Stimulated activated CD4-positive, alpha-beta T cell treated with anti-CD3 and anti-CD28 coated beads, TNF-alpha, amount 100 ng/mL, for 4 hours (primary cell): ENCODE data around the gene ITPRIPL2.

ENCODE experiments used
- DNase-seq, 3 experiments: peaks; one replicate each; pipeline ENCODE4 v3.0.0-alpha.2; 2020; ENCODE audit warnings: low read depth in 3 of 3

ITPRIPL2 gene

DNA sequence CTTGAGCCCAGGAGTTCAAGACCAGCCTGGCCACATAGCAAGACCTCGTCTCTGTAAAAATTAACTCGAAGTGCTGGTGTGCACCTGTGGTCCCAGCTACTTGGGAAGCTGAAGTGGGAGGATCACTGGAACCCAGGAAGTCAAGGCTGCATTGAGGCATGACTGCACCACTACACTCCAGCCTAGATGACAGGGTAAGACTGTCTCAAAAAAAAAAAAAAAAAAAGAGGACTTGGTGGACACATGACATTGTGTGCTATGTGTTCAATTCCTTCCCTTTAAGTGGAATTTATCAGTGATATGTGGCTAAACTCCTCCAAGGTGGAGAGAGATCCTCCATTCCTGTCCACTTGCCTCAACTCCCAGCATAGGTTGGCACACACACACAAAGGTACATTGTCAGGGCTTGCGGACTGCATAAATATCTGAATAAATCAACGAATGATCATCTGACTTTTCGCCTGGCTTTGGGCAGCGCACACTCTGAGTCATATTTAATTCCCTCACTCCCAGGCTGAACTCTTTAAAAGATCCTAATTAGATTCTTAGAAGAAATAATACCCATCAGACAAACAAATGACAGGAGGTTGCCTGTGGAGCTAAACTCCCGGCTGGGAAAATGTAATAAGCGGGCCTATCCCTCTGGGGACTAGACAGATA is 29.3 kb downstream of the ITPRIPL2 start:
- no peak for DNase-seq

DNA sequence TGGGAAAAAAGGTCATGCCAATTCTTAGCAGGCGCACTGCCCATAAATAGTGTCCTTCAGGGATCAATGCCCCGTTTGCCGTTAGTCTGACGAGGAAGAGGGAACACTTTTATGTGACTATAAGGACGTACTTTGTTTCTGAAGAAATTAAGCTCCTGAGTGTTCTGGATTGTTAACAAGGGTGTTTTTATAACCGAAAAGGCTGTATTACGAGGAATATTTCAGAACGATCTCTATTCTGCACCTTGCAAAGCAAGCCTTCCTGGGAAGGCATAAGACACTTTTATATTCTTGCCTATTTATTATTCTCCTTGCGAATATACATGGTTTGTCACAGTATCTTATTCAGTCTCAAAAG is 29.8 kb downstream of the ITPRIPL2 start:
- no peak for DNase-seq

DNA sequence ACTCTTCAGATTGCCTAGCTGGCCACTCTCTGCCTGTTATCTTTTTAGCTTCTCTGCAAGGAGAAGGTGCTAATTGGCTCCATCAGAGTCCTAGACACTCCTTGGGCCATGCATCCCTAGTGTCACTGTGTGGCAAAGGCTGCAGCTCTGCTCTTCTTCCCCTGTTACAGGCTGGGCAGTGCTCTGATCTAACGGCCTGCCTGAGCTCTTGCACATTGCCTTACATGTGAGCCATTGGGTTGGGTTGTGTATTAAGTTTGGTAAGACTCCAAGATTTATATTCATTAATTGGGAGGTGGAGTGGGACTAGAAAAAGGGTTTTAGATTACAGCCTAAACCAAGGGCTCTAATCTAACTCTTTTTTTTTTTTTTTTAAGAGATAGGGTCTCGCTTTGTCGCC is 31.2 kb downstream of the ITPRIPL2 start:
- DNase-seq: no peak

GRCh38 chr16:19147126-19147525 is 33.4 kb downstream of the ITPRIPL2 start:
- no peak for DNase-seq

- DNase-seq: no peak
Measured at GRCh38 chr16:19147627-19148026, 33.9 kb downstream of the ITPRIPL2 start.

GRCh38 chr16:19148189-19148588 is 34.4 kb downstream of the ITPRIPL2 start:
- DNase-seq: no peak

DNA sequence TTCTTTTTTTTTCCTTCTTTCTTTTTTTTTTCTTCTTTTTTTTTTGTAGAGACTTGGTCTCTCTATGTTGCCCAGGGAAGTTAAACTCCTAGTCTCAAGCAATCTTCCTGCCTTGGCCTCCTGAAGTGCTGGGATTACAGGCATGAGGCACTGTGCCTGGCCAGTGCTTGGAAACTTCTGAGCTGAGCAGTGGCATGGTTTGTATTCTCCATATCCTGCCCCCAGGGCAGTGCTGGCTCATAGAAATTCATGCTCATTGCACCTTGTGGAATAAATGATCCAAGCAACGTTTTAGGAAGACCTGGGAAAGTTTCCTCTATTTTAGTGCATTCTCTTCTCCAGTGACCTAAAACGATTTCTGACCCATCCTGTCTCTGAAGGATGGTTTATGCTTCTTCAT is 37.5 kb downstream of the ITPRIPL2 start:
- no peak for DNase-seq

- DNase-seq: no peak
Measured at GRCh38 chr16:19152042-19152441, 38.3 kb downstream of the ITPRIPL2 start.

DNA sequence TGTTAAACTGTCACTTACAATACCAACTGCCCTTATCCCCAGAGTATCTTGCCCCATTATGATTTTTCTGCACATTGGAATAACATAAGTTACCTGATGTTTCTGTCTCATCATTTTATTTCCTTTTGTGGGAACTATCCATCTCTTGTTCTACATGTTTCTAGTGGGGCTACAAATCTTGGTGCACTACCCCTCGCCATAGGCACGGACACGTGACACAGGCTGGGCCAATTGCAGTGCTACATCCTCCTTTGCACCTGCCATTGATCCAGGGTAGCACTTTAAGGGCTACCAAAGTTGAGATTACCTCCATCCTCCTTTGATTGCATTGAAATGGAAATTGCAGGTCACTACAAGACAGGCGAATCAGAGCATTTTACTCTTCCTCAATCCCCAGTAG is 40.1 kb downstream of the ITPRIPL2 start:
- DNase-seq: no peak

DNA sequence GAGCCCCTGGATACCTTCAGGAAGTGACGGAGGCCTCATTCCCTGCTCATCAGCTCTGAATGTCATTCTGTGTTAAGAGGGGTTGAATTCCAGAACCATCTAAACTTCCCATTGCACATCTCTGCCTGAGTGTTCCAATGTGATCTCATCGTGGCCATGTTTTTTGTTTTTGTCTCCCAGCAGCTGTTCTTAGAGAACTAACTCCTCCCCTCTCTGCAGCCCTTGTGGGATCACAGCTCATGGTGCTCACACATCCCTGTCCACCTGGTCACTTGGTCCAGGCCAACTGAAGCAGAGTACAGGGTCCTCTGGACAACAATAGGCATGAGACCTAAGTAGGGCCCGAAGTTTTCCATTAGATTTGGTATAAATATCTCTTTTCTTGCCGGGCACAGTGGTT is 48.3 kb downstream of the ITPRIPL2 start:
- DNase-seq: no peak

DNA sequence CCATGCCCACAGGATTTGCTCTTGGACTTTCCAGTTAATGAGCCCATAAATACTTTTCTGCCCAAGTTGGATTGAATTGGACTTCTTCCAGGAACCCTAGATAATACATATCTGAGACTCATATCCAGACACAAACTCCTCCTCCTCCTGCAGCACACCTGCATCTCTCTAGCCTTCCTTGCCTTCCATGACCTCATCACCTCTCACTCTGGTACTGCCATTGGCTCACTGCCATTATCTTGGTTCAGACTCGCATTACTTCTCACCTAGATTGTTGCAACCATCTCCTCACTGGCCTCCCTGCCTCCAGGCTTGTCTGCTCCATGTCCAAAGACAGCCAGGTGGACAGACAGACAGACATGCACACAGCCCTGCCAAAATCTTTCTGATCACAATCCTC is 49.5 kb downstream of the ITPRIPL2 start:
- no peak for DNase-seq

DNA sequence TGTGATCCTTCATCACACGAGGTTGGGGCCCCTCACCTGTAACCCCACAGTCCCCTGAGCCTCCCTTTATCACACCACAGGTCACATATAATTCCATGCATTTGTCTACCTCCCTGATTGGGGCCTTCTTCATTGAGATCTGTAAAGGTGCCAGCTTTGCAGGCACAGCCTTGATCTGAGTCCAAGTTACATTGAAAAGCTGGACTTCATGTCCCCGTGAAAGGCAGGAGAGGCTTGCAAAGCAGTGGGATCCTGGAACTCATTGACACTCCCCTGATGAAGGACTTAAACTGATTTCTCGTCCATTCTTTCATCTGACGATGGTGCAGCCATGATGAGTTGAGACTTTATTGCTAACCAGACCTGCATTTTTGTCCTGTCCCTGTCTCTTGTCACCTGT is 50.5 kb downstream of the ITPRIPL2 start:
- no peak for DNase-seq

- no peak for DNase-seq
Measured at GRCh38 chr16:19165101-19165500, 51.3 kb downstream of the ITPRIPL2 start.

- no peak for DNase-seq
Measured at GRCh38 chr16:19166500-19166899, 52.7 kb downstream of the ITPRIPL2 start.

GRCh38 chr16:19167710-19168370 is 54.1 kb downstream of the ITPRIPL2 start, which contains the start of gene SYT17:
TSS of gene SYT17 (plus strand) at chr16:19168240. CDS start at chr16:19168647, 407 bp downstream.
- no peak for DNase-seq

DNA sequence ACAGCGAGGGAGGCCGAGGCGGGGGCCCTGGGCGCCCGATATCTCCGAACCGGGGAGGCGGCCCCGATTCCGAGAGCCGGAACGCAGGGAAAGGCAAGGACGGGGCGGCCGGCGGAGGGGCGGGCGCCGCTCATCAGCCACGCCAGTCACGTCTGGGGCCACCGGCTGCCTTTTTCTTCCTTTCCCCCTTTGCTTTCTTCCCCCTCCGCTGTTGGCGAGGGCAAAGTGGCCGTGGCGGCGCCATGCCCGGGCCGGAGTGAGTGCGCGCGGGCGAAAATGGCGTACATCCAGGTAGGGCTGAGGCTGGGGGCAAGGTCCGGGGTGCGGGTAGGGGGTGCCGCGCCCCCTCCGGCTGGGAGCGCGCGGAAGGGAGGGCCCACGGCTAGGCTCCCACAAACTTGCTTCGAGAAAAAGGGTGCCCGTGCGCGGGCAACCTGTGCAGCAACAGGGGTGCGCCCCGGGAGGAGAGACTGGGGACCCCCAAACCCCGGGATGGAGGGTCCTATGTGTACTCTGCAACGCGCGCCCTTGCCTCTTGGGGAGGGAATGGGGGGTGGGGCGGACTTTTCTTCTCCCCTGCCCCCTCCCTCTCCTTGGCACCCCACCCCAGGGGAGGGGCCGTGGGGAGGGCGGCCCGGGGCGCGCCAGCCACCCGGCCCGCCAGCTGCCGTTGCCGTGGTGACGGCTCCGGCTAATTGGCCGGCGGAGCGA is 54.8 kb downstream of the ITPRIPL2 start:
- no peak for DNase-seq

- no peak for DNase-seq
Measured at GRCh38 chr16:19169082-19169639, 55.4 kb downstream of the ITPRIPL2 start.

GRCh38 chr16:19170043-19170655 is 56.4 kb downstream of the ITPRIPL2 start:
- no peak for DNase-seq
